Colonic mucosa (tissue), 4 donors: ENCODE data around the gene CCDC112. TPM values are rescaled to one million over a fixed set of nuclear protein-coding genes. Genes with fewer than 3 reads are reported as not detected.

Experiments used
- DNase-seq: peaks from one replicate; pipeline ENCODE4 v3.0.0-alpha.2; 2020
- H3K27ac ChIP-seq: fragments of 200-600 bp; one replicate; pipeline ENCODE4 v1.8.0; 2021
- H3K27me3 ChIP-seq: fragments of 200-600 bp; one replicate; pipeline ENCODE4 v1.8.0; 2021
- H3K36me3 ChIP-seq: fragments of 200-600 bp; one replicate; pipeline ENCODE4 v1.8.0; 2021
- H3K4me1 ChIP-seq: fragments of 200-600 bp; one replicate; pipeline ENCODE4 v1.8.0; 2021; ENCODE audit warnings: mild to moderate bottlenecking
- H3K4me3 ChIP-seq: fragments of 200-600 bp; one replicate; pipeline ENCODE4 v1.8.0; 2021
- H3K9ac ChIP-seq, 2 donors: one replicate each; pipeline ENCODE4 v1.7.0; 2013; ENCODE audit warnings: control low read depth in 2 of 2, low read depth in 2 of 2, low read length in 2 of 2
- H3K9me3 ChIP-seq: fragments of 200-600 bp; one replicate; pipeline ENCODE4 v1.8.0; 2021
- CTCF ChIP-seq: fragments of 200-600 bp; IDR thresholded peaks from one replicate; pipeline ENCODE4 v1.8.0; 2022; ENCODE audit warnings: antibody characterized with exemption, mild to moderate bottlenecking
- intact Hi-C: fragments of 100-400 bp; cut with DNase I; formaldehyde crosslinking; loops from one replicate; pipeline ENCODE4 v1.14.1; 2022
- total RNA-seq, 2 donors: library from RNA; stranded (reverse); fragmentation: NEBNext Ultra II Directional in 1 of 2; extraction: Animal tissue kit (Norgen Biotek cat#: 25700) in 1 of 2; gene quantifications; one replicate each; pipeline ENCODE4 v1.2.1, GENCODE V29; 2021
- donor health status: healthy.
- donor health status: DM: no; HTN: no; CAD: no.
- donor health status: DM: no; HTN: no; CAD: no.

Gene CCDC112
- total RNA-seq, 2 donors from 2014 or later: 7.6 to 10.5 TPM

GRCh38 chr5:115231598-115231997, 64.9 kb downstream of the CCDC112 start:
- intact Hi-C loops: no loop called here
- Histone ChIP-seq H3K4me1 (no peaks in the 10 kb centered on the region), H3K27ac (no peak overlapping the region), H3K9me3 (no peaks in the 10 kb centered on the region), H3K9ac (no peak overlapping the region), H3K4me3 (no peak overlapping the region), H3K27me3 (no peaks in the 10 kb centered on the region), H3K36me3 (no peaks in the 10 kb centered on the region)
- no peak for TF ChIP-seq CTCF
- DNase-seq: no peak

- Histone ChIP-seq H3K4me1 (no peaks in the 10 kb centered on the region), H3K4me3 (no peak overlapping the region), H3K9ac (no peak overlapping the region), H3K36me3 (no peaks in the 10 kb centered on the region), H3K27me3 (no peaks in the 10 kb centered on the region), H3K27ac (no peak overlapping the region), H3K9me3 (no peaks in the 10 kb centered on the region)
- no peak for TF ChIP-seq CTCF
- DNase-seq: no peak
- intact Hi-C loops: no loop called here
Observed at GRCh38 chr5:115229606-115230005, 66.8 kb downstream of the CCDC112 start.

- Histone ChIP-seq H3K4me3 (no peak overlapping the region), H3K9ac (no peak overlapping the region), H3K27me3 (no peaks in the 10 kb centered on the region), H3K9me3 (no peaks in the 10 kb centered on the region), H3K4me1 (no peaks in the 10 kb centered on the region), H3K36me3 (no peaks in the 10 kb centered on the region), H3K27ac (no peak overlapping the region)
- intact Hi-C loops: no loop called here
- no peak for TF ChIP-seq CTCF
- no peak for DNase-seq
Observed at GRCh38 chr5:115227281-115227680, 69.2 kb downstream of the CCDC112 start.

Other genes with a start within 250 kb of the CCDC112 start
- 10 to 100 TPM; 26.3 to 26.9 TPM for gene TRIM36, start 126.7 kb downstream of the CCDC112 start, total RNA-seq
- 10 to 100 TPM; 73.6 to 92.0 TPM for gene PGGT1B, start 33.8 kb downstream of the CCDC112 start, total RNA-seq
- gene FEM1C, start 248.1 kb upstream of the CCDC112 start, total RNA-seq: 10 to 100 TPM; 20.2 to 39.2 TPM